Caco-2 (cell line): ENCODE data around the gene COL9A3. TPM values are rescaled to one million over a fixed set of nuclear protein-coding genes. Genes with fewer than 3 reads are reported as not detected.

Experiments
- BruUV-seq: library from RNA; stranded (reverse); fragments of 400-500 nt; replicated peaks from 2 replicates; lab custom pipeline; 2021; lab: Mats Ljungman, UMichigan
- CTCF ChIA-PET: fragments of 300-600 bp; sonication (Branson Sonifier 250); formaldehyde crosslinking; loops from one replicate; lab custom pipeline; 2022; ENCODE audit warnings: antibody characterized with exemption; lab: Charles Lee
- POLR2A ChIA-PET: fragments of 300-600 bp; sonication (Branson Sonifier 250); formaldehyde crosslinking; loops from one replicate; lab custom pipeline; 2022; ENCODE audit warnings: antibody characterized with exemption; lab: Charles Lee
- DNase-seq, 2 experiments: peaks; one replicate each; pipeline versions ENCODE4 v3.0.0 to v3.0.0-alpha.2; 2020 to 2022
- H3K27me3 ChIP-seq: replicated peaks from 2 replicates; pipeline ENCODE4 v1.6.0; 2011; ENCODE audit warnings: low read length; ENCODE audit not compliant: control insufficient read depth, insufficient read depth
- H3K36me3 ChIP-seq: 2 replicates; pipeline ENCODE4 v1.5.1; 2011; ENCODE audit warnings: low read length; ENCODE audit not compliant: control insufficient read depth, insufficient read depth
- H3K4me1 ChIP-seq: fragments of 250-450 bp; sonication (Bioruptor Pico); 2 replicates; pipeline ENCODE4 v1.5.1; 2020; ENCODE audit warnings: mild to moderate bottlenecking
- H3K4me3 ChIP-seq: 2 replicates; pipeline ENCODE4 v1.5.1; 2011; ENCODE audit warnings: low read depth, mild to moderate bottlenecking, control low read depth, low read length
- H3K9me3 ChIP-seq: fragments of 250-450 bp; sonication (Bioruptor Pico); 2 replicates; pipeline ENCODE4 v1.5.1; 2020; ENCODE audit warnings: mild to moderate bottlenecking, moderate library complexity
- H3K27ac Mint-ChIP-seq: one replicate; pipeline ENCODE4 v1.8.0; 2022; ENCODE audit warnings: mixed read lengths; ENCODE audit not compliant: unreplicated experiment
- H3K27me3 Mint-ChIP-seq: one replicate; pipeline ENCODE4 v1.8.0; 2022; ENCODE audit warnings: mixed read lengths; ENCODE audit not compliant: insufficient read depth, unreplicated experiment
- H3K36me3 Mint-ChIP-seq: one replicate; pipeline ENCODE4 v1.8.0; 2022; ENCODE audit warnings: mild to moderate bottlenecking, mixed read lengths; ENCODE audit not compliant: insufficient read depth, unreplicated experiment
- H3K4me1 Mint-ChIP-seq: one replicate; pipeline ENCODE4 v1.8.0; 2022; ENCODE audit warnings: low read depth, mixed read lengths; ENCODE audit not compliant: unreplicated experiment
- H3K4me3 Mint-ChIP-seq: one replicate; pipeline ENCODE4 v1.8.0; 2022; ENCODE audit warnings: mild to moderate bottlenecking, moderate library complexity, mixed read lengths; ENCODE audit not compliant: unreplicated experiment
- H3K9me3 Mint-ChIP-seq: one replicate; pipeline ENCODE4 v1.8.0; 2022; ENCODE audit warnings: mixed read lengths; ENCODE audit not compliant: unreplicated experiment
- CTCF ChIP-seq, 2 experiments: fragments of 200-600 bp in 1 of 2; IDR thresholded peaks; 1 replicate in 1 of 2; 2 replicates in 1 of 2; pipeline versions ENCODE4 v1.5.1 to v1.8.0; 2011 to 2022; ENCODE audit warnings: antibody characterized with exemption in 1 of 2, control low read depth in 1 of 2, inconsistent platforms in 1 of 2, low read depth in 1 of 2, low read length in 1 of 2, mild to moderate bottlenecking in 1 of 2, moderate library complexity in 1 of 2; ENCODE audit not compliant: insufficient read depth in 1 of 2, severe bottlenecking in 1 of 2, unreplicated experiment in 1 of 2
- intact Hi-C: fragments of 100-400 bp; cut with micrococcal nuclease; formaldehyde crosslinking; loops from one replicate; pipeline ENCODE4 v1.10.0; 2022; ENCODE audit not compliant: unreplicated experiment
- total RNA-seq: library from RNA; stranded (reverse); gene quantifications from 2 replicates; pipeline ENCODE4 v1.2.3, GENCODE V29; 2022

Gene COL9A3
- total RNA-seq, 1 experiment from 2014 or later = 6.4 TPM

- Mint-ChIP-seq H3K9me3 (no peaks in the 10 kb centered on the region), H3K4me1 (no peaks in the 10 kb centered on the region), H3K36me3 (peaks cover 84% of the 10 kb centered on the region), H3K4me3 (no peak overlapping the region), H3K27me3 (no peaks in the 10 kb centered on the region), H3K27ac (no peak overlapping the region)
- no peak for TF ChIP-seq CTCF (IDR thresholded peaks at IDR 0.05; ENCODE audit: insufficient read depth in 1 of 2, low read depth in 1 of 2, low read length in 1 of 2, severe bottlenecking in 1 of 2, unreplicated experiment in 1 of 2)
- ChIA-PET POLR2A (no interaction called here), CTCF (interaction anchor here (0.9 to 1.6 kb wide), 3 partner anchors 12 to 86 kb away, joined by 3 to 4 read pairs (median 3); no protein-coding TSS in a partner anchor)
- DNase-seq = no peak
- peaks cover 8% of the 10 kb centered on the region for H3K36me3 ChIP-seq
- no peaks in the 10 kb centered on the region for H3K9me3 ChIP-seq
- no peaks in the 10 kb centered on the region for H3K4me1 ChIP-seq
- H3K27me3 ChIP-seq = no peaks in the 10 kb centered on the region
- no TSS peak for BruUV-seq
- H3K4me3 ChIP-seq = no peak overlapping the region
- intact Hi-C loops = no loop called here
These were observed 69.8 kb downstream of the COL9A3 start for GRCh38 chr20:62886709-62887058.

- peak in 1 of 2 experiments; percentile 6 for TF ChIP-seq CTCF (IDR thresholded peaks at IDR 0.05; ENCODE audit: insufficient read depth in 1 of 2, low read depth in 1 of 2, low read length in 1 of 2, severe bottlenecking in 1 of 2, unreplicated experiment in 1 of 2)
- intact Hi-C loops = no loop called here
- ChIA-PET CTCF (interaction anchor here (0.9 to 1.6 kb wide), 4 partner anchors 11 to 85 kb away, joined by 3 to 9 read pairs (median 4); no protein-coding TSS in a partner anchor), POLR2A (no interaction called here)
- Mint-ChIP-seq H3K27me3 (no peaks in the 10 kb centered on the region), H3K27ac (no peak overlapping the region), H3K4me1 (no peaks in the 10 kb centered on the region), H3K4me3 (no peak overlapping the region), H3K9me3 (no peaks in the 10 kb centered on the region), H3K36me3 (peaks cover 84% of the 10 kb centered on the region)
- Histone ChIP-seq H3K4me1 (no peaks in the 10 kb centered on the region), H3K27me3 (no peaks in the 10 kb centered on the region), H3K4me3 (no peak overlapping the region), H3K36me3 (peaks cover 8% of the 10 kb centered on the region), H3K9me3 (no peaks in the 10 kb centered on the region)
- no peak for DNase-seq
- no TSS peak for BruUV-seq
These were observed 70.5 kb downstream of the COL9A3 start for GRCh38 chr20:62887152-62887859.

GRCh38 chr20:62887860-62888239, 71.0 kb downstream of the COL9A3 start:
- Mint-ChIP-seq H3K27ac (no peak overlapping the region), H3K9me3 (no peaks in the 10 kb centered on the region), H3K27me3 (no peaks in the 10 kb centered on the region), H3K4me1 (no peaks in the 10 kb centered on the region), H3K36me3 (peaks cover 88% of the 10 kb centered on the region), H3K4me3 (no peak overlapping the region)
- TF ChIP-seq CTCF (IDR thresholded peaks at IDR 0.05; ENCODE audit: insufficient read depth in 1 of 2, low read depth in 1 of 2, low read length in 1 of 2, severe bottlenecking in 1 of 2, unreplicated experiment in 1 of 2) = no peak
- H3K4me3 ChIP-seq = no peak overlapping the region
- H3K36me3 ChIP-seq = peaks cover 10% of the 10 kb centered on the region
- no peaks in the 10 kb centered on the region for H3K27me3 ChIP-seq
- H3K9me3 ChIP-seq = no peaks in the 10 kb centered on the region
- ChIA-PET CTCF (interaction anchor here (0.6 to 1.6 kb wide), 4 partner anchors 11 to 356 kb away, joined by 3 to 9 read pairs (median 4); no protein-coding TSS in a partner anchor), POLR2A (interaction anchor here (0.6 kb wide), 1 partner anchor 108 kb away, joined by 5 read pairs; no protein-coding TSS in a partner anchor)
- BruUV-seq = no TSS peak
- H3K4me1 ChIP-seq = no peaks in the 10 kb centered on the region
- intact Hi-C loops = no loop called here
- no peak for DNase-seq
